ENCODE measurements around the gene CNP.

The CNP gene

DNA sequence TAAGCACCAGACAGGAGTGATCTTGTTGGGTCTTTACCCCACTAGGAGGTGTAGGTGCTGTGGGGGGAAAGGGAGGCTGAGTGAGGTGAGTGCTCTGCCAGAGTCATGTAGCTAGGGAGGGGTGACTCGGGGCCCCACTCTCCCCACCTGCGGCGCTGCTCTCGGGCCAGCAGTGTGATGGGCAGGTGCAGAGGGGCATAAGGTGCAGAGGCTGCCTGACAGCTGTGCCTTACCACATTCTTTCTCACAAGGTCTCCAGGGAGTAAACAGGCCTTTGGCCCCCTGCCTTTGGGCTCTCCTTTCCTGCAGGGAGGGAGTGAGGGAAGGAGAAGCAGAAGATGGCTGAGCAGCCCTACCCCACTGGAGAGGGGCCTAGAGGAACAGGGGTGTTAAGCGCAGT, 4.5 kb upstream of the CNP start:
- ATAC-seq (no peak), DNase-seq (ENCODE audit: low spot score in 2 of 2) (no peak)
- peaks cover 15% of the 10 kb centered on the region for H3K4me1 Mint-ChIP-seq
- no peaks in the 10 kb centered on the region for H3K9me3 Mint-ChIP-seq
- H3K4me3 Mint-ChIP-seq = no peak overlapping the region
- no peak overlapping the region for H3K27ac Mint-ChIP-seq
- H3K36me3 Mint-ChIP-seq = peaks cover 10% of the 10 kb centered on the region

DNA sequence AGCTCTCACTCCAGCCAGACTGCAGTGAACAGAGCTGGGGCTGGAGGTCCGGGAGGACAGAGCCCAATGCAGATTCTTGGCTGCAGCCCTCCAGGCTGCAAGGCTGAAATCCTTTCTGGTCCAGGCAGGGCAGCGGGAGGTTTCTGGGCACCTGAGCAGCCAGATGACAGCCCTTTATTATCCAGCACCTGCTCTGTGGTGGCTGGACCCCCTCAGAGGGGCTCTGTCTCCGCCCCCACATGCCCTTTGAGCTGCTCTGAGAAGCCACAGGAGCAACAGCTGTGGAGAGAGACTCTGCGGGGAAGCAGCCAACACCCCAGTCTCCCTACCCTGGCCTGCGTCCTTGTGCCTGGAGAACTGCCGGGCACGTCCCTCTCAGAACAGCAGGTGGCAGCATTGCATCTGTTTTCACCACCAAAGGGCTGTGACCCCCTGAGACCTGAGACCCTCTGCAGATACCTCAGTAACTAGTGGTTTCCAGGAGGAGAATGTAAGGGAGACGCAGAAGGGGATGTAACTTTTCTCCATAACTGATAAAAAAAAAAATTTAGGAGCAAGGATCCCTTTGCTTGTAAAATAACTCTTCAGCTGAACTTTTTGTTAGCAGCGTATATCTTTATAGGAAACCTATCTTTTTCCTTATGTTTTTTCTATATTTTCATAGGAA, 3.7 kb upstream of the CNP start:
- Mint-ChIP-seq H3K4me3 (no peak overlapping the region), H3K4me1 (peaks cover 23% of the 10 kb centered on the region), H3K36me3 (peaks cover 10% of the 10 kb centered on the region), H3K9me3 (no peaks in the 10 kb centered on the region), H3K27ac (no peak overlapping the region)
- peak; percentile 39 for ATAC-seq
- peak; percentile 56 to 86 for DNase-seq (ENCODE audit: low spot score in 2 of 2)

DNA sequence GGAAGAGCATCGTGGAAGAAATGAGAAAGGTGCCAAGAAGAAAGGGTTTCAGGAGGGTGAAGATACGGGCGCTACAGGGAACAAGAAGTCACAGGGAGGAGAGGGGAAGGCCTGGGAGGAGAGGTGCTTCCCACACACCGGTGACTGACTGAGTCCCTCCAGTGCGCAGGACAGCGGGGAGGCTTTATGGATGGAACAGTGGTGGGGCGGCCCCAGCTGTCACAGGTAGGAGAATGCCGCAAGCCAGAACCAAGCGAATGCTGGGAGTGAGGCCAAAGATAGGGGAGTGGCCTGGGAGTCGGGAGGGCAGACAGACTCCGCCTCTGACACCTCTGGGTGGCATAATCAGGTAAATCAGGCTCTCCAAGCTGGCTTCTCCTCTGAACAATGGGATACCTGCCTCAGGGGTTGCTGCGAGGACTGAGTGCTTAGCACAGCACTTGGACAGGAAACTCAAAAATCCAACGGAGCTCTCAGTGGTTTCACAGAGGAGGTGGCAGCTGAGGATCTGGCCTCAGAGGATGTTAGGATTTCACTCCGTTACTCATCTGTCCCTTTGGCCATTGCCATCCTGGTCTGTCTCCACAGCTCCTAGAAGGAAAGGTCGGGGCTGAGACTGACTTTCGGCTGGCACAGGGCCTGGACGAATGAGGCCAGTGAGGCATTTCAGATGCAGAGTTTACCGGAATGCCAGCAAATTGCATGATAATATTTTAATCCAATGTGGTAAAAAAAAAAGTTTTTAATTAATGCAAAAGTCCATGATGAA, 717 bp upstream of the CNP start:
- H3K9me3 Mint-ChIP-seq = no peaks in the 10 kb centered on the region
- ATAC-seq = peak; percentile 53
- H3K27ac Mint-ChIP-seq = peak overlapping the region; percentile 58
- H3K4me3 Mint-ChIP-seq = peak overlapping the region; percentile 78
- peaks cover 39% of the 10 kb centered on the region for H3K36me3 Mint-ChIP-seq
- peak; percentile 29 to 78 for DNase-seq (ENCODE audit: low spot score in 2 of 2)
- H3K4me1 Mint-ChIP-seq = peaks cover 35% of the 10 kb centered on the region

DNA sequence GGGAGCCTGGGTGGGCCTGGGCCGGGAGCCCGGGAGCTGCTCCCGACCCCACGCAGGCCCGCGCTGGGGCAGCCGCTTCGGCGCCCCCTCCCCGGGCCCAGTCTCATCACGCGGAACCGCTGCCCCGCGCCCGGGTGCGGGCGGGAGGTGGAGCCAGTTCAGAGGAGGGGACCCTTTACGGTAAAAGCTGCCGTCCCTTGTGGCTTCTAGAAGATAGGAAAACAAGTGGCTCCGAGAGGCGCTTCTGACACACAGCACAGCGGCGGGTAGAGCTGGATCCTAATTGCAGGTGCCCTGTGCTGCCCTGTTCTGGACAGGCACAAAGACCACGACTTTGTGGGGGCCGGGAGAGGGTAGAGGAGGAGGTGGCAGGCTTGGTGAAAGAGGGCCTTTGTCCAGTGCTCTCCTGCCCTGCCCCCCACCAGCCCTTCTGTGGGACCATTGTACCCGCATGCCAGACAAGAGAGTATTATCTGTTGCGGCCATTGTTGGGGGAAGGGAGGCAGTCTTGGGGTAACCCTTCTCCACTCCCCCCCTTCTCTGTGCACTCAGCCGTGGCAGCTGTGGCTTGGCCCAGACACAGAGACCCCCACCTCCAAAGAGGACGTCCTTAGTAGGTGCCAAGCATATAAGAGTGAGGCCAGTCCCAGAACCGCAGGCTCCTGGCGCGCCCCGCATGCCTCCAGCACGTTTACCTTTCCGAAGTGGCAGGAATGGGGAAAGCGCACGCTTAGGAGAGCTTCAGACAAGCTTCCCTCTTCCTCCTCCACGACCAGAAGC, 736 bp downstream of the CNP start:
- ATAC-seq (peak; percentile 27), DNase-seq (ENCODE audit: low spot score in 2 of 2) (peak; percentile 19 to 78)
- Mint-ChIP-seq H3K4me1 (peaks cover 35% of the 10 kb centered on the region), H3K4me3 (peak overlapping the region; percentile 78), H3K9me3 (no peaks in the 10 kb centered on the region), H3K36me3 (peaks cover 53% of the 10 kb centered on the region), H3K27ac (peak overlapping the region; percentile 58)

DNA sequence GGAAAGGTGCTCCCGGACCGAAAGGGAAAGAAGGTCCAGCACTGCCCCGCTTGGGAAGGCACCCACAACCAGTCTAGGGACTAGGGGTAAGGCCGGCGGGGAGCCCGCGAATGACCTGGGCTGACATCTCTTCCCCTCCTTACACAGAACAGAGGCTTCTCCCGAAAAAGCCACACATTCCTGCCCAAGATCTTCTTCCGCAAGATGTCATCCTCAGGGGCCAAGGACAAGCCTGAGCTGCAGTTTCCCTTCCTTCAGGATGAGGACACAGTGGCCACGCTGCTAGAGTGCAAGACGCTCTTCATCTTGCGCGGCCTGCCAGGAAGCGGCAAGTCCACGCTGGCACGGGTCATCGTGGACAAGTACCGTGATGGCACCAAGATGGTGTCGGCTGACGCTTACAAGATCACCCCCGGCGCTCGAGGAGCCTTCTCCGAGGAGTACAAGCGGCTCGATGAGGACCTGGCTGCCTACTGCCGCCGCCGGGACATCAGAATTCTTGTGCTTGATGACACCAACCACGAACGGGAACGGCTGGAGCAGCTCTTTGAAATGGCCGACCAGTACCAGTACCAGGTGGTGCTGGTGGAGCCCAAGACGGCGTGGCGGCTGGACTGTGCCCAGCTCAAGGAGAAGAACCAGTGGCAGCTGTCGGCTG, 1.5 kb downstream of the CNP start:
- Mint-ChIP-seq H3K9me3 (no peaks in the 10 kb centered on the region), H3K27ac (peak overlapping the region; percentile 58), H3K4me3 (peak overlapping the region; percentile 78), H3K36me3 (peaks cover 60% of the 10 kb centered on the region), H3K4me1 (peaks cover 35% of the 10 kb centered on the region)
- ATAC-seq (no peak), DNase-seq (ENCODE audit: low spot score in 2 of 2) (no peak)

DNA sequence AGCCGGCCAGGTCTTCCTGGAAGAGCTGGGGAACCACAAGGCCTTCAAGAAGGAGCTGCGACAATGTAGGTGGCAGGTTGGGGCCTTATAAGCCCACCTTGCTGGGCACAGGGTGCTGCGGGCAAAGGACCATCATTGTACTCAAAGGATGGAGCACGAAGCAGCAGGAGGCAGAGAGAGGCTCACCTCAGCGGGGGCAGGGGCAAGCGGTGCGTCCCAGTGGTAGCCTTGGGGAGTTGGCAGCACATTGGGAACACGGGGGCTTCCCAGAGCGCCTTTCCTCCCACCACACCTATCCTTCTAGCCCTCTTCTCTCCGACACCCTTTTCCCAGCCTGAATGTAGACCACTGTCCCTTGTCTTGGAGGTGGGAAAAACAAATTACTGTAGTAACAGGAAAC, 2.1 kb downstream of the CNP start:
- peak overlapping the region; percentile 78 for H3K4me3 Mint-ChIP-seq
- no peaks in the 10 kb centered on the region for H3K9me3 Mint-ChIP-seq
- no peak overlapping the region for H3K27ac Mint-ChIP-seq
- peaks cover 40% of the 10 kb centered on the region for H3K4me1 Mint-ChIP-seq
- peaks cover 67% of the 10 kb centered on the region for H3K36me3 Mint-ChIP-seq
- DNase-seq (ENCODE audit: low spot score in 2 of 2) (no peak), ATAC-seq (no peak)

DNA sequence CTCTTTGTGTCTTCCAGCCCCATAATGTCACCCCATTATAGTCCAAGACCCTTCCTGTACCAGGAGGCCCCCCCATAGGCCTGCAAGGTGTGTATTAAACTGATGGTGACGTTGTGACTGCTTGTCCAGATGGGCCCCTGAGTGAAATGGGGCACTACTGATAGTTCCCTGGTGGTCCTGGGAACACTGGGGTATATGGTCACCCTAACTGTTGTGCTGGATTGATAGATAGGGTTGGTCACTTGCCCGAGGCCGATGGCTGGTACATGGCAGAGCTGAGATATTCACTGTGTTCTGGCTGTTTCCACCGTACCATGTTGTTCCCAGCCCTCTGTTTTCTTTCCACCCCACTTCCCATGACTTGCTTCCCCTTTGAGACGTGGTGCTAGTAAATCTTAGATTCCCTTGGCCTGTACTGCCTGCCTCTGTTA, 4.3 kb downstream of the CNP start:
- no peaks in the 10 kb centered on the region for H3K9me3 Mint-ChIP-seq
- DNase-seq (ENCODE audit: low spot score in 2 of 2) (no peak), ATAC-seq (no peak)
- peak overlapping the region; percentile 71 for H3K27ac Mint-ChIP-seq
- H3K4me3 Mint-ChIP-seq = no peak overlapping the region
- H3K4me1 Mint-ChIP-seq = peaks cover 28% of the 10 kb centered on the region
- peaks cover 84% of the 10 kb centered on the region for H3K36me3 Mint-ChIP-seq

DNA sequence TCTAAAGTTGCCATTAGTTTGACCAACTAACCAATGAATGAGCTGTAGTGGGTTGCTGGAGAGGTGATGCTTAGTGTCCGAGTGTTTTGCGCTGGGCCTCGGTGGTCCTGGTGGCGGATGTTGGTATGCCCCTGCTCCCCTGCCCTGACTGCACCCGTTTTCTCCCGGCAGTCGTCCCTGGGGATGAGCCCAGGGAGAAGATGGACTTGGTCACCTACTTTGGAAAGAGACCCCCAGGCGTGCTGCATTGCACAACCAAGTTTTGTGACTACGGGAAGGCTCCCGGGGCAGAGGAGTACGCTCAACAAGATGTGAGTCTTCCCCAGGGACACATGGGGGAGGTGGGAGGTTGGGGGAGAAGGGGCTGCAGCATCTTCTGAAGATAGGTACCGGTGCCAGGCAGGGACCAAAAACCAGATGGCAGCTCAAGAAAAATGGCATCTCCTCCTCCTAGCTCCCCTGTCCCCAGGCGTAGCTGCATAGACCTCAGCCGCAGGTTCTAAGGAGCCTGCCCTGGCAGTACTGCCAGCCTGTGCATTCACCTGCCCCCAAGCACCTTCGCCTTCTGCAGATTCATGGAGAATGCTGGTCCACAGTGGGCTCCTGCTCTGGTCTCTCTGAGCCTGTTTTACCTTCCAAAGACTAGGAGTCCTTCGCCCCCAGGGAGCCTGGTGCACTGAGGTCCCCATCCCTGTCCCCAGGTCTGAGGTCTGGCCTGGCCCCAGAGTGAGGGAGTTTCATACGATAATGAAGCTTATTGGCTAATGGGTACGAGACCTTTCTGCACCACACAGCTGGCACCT, 5.3 kb downstream of the CNP start:
- peaks cover 25% of the 10 kb centered on the region for H3K4me1 Mint-ChIP-seq
- no peak overlapping the region for H3K4me3 Mint-ChIP-seq
- peak overlapping the region; percentile 71 for H3K27ac Mint-ChIP-seq
- H3K36me3 Mint-ChIP-seq = peaks cover 89% of the 10 kb centered on the region
- ATAC-seq (no peak), DNase-seq (ENCODE audit: low spot score in 2 of 2) (no peak)
- no peaks in the 10 kb centered on the region for H3K9me3 Mint-ChIP-seq

DNA sequence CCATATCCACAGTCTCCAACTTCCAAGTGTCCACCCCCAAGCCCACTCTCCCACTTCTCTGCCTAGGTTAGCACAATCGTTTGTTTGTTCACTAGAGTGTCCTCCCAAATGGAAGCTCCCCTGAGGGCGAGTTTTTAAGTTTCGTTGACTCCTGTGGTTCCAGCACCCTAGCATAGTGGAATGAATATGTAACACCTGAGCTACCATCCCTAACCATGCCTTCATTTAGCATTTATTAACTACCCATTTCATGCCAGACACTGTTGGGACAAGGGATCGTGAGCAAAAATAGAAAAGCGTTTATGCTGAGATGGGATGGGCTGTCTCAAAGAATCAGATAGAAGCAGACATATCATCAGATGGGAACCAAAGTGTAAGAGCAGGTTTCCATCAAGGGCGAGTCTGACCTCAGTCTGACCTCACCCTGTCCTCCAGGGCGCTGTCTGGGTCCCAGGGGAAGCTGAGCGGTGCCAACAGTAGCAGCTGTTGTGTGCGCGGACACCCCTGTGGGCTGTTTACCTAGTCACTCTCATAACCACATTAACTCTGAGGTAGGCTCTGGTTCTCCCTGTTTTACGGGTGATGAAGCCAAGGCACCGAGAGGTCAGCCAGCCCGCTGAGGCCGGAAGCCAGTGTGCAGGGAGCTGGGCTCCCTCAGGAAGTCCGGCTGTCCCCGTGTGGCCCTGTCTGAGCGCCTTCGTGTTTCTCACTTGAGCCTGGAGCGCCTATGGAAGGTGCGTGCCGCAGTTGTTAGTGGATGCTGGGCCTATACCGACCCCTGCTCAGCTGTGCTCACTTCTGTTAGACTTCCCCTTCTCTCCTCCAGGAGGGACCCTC, 6.2 kb downstream of the CNP start:
- no peak overlapping the region for H3K4me3 Mint-ChIP-seq
- peaks cover 98% of the 10 kb centered on the region for H3K36me3 Mint-ChIP-seq
- H3K9me3 Mint-ChIP-seq = no peaks in the 10 kb centered on the region
- peaks cover 19% of the 10 kb centered on the region for H3K4me1 Mint-ChIP-seq
- peak overlapping the region; percentile 72 for H3K27ac Mint-ChIP-seq
- ATAC-seq = peak; percentile 34
- no peak for DNase-seq (ENCODE audit: low spot score in 2 of 2)

DNA sequence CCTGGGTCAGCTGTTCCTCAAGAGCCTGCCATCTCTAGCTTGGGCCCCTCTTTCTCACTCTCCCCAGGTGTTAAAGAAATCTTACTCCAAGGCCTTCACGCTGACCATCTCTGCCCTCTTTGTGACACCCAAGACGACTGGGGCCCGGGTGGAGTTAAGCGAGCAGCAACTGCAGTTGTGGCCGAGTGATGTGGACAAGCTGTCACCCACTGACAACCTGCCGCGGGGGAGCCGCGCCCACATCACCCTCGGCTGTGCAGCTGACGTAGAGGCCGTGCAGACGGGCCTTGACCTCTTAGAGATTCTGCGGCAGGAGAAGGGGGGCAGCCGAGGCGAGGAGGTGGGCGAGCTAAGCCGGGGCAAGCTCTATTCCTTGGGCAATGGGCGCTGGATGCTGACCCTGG, 6.8 kb downstream of the CNP start:
- Mint-ChIP-seq H3K36me3 (peaks cover 100% of the 10 kb centered on the region), H3K9me3 (no peaks in the 10 kb centered on the region), H3K4me3 (no peak overlapping the region), H3K4me1 (peaks cover 12% of the 10 kb centered on the region), H3K27ac (peak overlapping the region; percentile 72)
- ATAC-seq = no peak
- no peak for DNase-seq (ENCODE audit: low spot score in 2 of 2)

DNA sequence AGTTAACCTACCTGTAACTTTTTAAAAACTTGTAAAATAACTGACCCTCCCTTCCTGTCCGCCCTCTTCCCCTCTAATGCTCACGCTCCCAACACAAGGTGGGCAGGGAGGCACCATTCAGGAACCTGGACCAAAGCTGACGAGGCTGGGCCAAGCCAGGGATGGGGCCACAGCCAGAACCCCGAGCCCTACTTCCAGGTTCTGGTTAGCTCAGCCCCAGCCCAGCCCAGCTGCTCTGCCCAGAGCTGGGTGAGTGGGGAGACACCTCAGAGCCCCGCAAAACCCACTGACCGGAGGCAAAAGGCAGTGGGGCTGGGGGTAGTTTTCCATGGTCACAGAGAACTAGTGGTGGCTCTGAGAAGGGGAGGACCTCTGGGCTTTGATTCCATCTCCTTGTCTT, 7.4 kb downstream of the CNP start:
- Mint-ChIP-seq H3K4me3 (no peak overlapping the region), H3K27ac (peak overlapping the region; percentile 72)

DNA sequence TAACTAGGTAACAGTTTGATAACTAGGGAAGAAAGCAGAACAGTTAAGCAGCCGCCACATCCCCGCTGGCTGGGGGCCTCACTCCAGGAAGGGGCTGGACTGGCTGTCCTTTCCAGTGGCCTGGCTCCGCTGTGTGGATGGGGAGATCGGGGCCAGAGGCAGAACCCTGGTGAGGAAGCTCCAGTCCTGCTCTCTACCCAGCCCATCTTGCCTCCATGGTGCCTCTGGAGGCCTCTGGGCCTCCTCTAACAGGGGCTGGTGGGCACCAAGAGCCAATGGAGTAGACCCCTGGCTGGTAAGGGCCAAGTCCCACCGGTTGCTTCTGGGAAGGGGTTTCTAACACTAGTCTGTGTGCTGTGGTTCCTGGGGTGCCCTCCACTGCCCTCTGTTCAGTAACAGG, 8.1 kb downstream of the CNP start:
- DNase-seq (ENCODE audit: low spot score in 2 of 2) = no peak
- no peak for ATAC-seq
- Mint-ChIP-seq H3K9me3 (no peaks in the 10 kb centered on the region), H3K4me3 (no peak overlapping the region), H3K27ac (peak overlapping the region; percentile 72), H3K4me1 (peaks cover 5% of the 10 kb centered on the region), H3K36me3 (peaks cover 100% of the 10 kb centered on the region)

More for the DNA sequence above, 7.4 kb downstream of the CNP start:
- H3K36me3 Mint-ChIP-seq = peaks cover 100% of the 10 kb centered on the region
- H3K9me3 Mint-ChIP-seq = no peaks in the 10 kb centered on the region
- H3K4me1 Mint-ChIP-seq = peaks cover 6% of the 10 kb centered on the region
- DNase-seq (ENCODE audit: low spot score in 2 of 2) (no peak), ATAC-seq (no peak)

DNA sequence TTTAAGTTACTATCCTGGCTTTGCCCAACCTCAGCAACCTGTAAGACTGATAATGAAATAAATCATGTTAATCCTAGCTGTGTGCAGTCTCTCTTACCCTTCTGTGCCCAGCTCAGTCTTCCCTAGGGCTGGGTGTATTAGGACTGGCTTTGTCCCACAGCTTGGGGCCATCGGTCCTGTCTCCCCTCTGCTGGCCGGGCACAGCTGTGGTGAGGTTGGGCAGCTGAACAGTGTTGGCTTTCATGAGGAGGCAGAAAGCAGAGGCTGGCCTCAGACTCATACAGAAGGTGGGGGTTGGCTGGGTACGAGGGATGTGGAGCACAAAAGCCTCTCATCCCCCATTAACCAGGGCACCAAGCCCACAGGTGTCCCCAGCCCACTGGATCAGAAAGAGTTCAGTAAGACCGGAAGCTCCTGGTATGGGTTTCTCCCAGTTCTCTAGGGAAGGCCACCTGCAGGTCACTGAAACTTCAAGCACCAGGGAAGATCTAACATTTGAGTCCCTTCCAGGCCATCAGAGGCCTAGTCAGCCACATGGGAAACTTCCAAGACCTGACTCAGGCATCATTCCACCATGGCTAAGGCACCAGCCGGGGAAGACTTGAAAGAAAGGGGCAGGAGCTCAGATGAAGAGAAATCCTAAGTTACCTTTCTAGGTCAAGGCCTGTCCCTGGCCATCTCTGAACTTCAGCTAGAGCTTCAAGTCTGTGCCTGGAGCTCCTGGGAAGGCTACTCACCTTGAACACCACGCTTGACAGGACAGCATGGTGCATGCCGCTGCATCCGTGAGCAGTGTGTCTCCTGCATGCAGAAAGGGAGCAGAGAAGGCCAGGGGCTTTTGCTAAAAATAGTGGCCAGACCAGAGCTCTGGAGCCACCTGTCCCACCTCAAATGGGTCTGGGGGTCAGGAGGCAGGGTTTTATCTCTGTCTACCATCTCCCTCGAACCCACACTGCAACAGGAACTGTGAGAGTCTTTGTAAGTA, 8.8 kb downstream of the CNP start:
- H3K4me1 Mint-ChIP-seq = peaks cover 5% of the 10 kb centered on the region
- no peak overlapping the region for H3K4me3 Mint-ChIP-seq
- DNase-seq (ENCODE audit: low spot score in 2 of 2) (no peak), ATAC-seq (no peak)
- peak overlapping the region; percentile 72 for H3K27ac Mint-ChIP-seq
- H3K9me3 Mint-ChIP-seq = no peaks in the 10 kb centered on the region
- H3K36me3 Mint-ChIP-seq = peaks cover 100% of the 10 kb centered on the region
